Caco-2 (cell line): ENCODE data around the gene PHEX. TPM values are rescaled to one million over a fixed set of nuclear protein-coding genes. Genes with fewer than 3 reads are reported as not detected.
A peak's percentile ranks its signal among the peaks of the same experiment; 100 is the strongest.

Experiments used
- BruUV-seq: library from RNA; stranded (reverse); fragments of 400-500 nt; replicated peaks from 2 replicates; lab custom pipeline; 2021; lab: Mats Ljungman, UMichigan
- CTCF ChIA-PET: fragments of 300-600 bp; sonication (Branson Sonifier 250); formaldehyde crosslinking; loops from one replicate; lab custom pipeline; 2022; ENCODE audit warnings: antibody characterized with exemption; lab: Charles Lee
- POLR2A ChIA-PET: fragments of 300-600 bp; sonication (Branson Sonifier 250); formaldehyde crosslinking; loops from one replicate; lab custom pipeline; 2022; ENCODE audit warnings: antibody characterized with exemption; lab: Charles Lee
- DNase-seq, 2 experiments: peaks; one replicate each; pipeline versions ENCODE4 v3.0.0 to v3.0.0-alpha.2; 2020 to 2022
- H3K27me3 ChIP-seq: replicated peaks from 2 replicates; pipeline ENCODE4 v1.6.0; 2011; ENCODE audit warnings: low read length; ENCODE audit not compliant: control insufficient read depth, insufficient read depth
- H3K36me3 ChIP-seq: 2 replicates; pipeline ENCODE4 v1.5.1; 2011; ENCODE audit warnings: low read length; ENCODE audit not compliant: control insufficient read depth, insufficient read depth
- H3K4me1 ChIP-seq: fragments of 250-450 bp; sonication (Bioruptor Pico); 2 replicates; pipeline ENCODE4 v1.5.1; 2020; ENCODE audit warnings: mild to moderate bottlenecking
- H3K4me3 ChIP-seq: 2 replicates; pipeline ENCODE4 v1.5.1; 2011; ENCODE audit warnings: low read depth, mild to moderate bottlenecking, control low read depth, low read length
- H3K9me3 ChIP-seq: fragments of 250-450 bp; sonication (Bioruptor Pico); 2 replicates; pipeline ENCODE4 v1.5.1; 2020; ENCODE audit warnings: mild to moderate bottlenecking, moderate library complexity
- H3K27ac Mint-ChIP-seq: one replicate; pipeline ENCODE4 v1.8.0; 2022; ENCODE audit warnings: mixed read lengths; ENCODE audit not compliant: unreplicated experiment
- H3K27me3 Mint-ChIP-seq: one replicate; pipeline ENCODE4 v1.8.0; 2022; ENCODE audit warnings: mixed read lengths; ENCODE audit not compliant: insufficient read depth, unreplicated experiment
- H3K36me3 Mint-ChIP-seq: one replicate; pipeline ENCODE4 v1.8.0; 2022; ENCODE audit warnings: mild to moderate bottlenecking, mixed read lengths; ENCODE audit not compliant: insufficient read depth, unreplicated experiment
- H3K4me1 Mint-ChIP-seq: one replicate; pipeline ENCODE4 v1.8.0; 2022; ENCODE audit warnings: low read depth, mixed read lengths; ENCODE audit not compliant: unreplicated experiment
- H3K4me3 Mint-ChIP-seq: one replicate; pipeline ENCODE4 v1.8.0; 2022; ENCODE audit warnings: mild to moderate bottlenecking, moderate library complexity, mixed read lengths; ENCODE audit not compliant: unreplicated experiment
- H3K9me3 Mint-ChIP-seq: one replicate; pipeline ENCODE4 v1.8.0; 2022; ENCODE audit warnings: mixed read lengths; ENCODE audit not compliant: unreplicated experiment
- intact Hi-C: fragments of 100-400 bp; cut with micrococcal nuclease; formaldehyde crosslinking; loops from one replicate; pipeline ENCODE4 v1.10.0; 2022; ENCODE audit not compliant: unreplicated experiment
- total RNA-seq: library from RNA; stranded (reverse); gene quantifications from 2 replicates; pipeline ENCODE4 v1.2.3, GENCODE V29; 2022
- TF ChIP-seq, protein P1 (sequence below), 2 experiments: fragments of 200-600 bp in 1 of 2; IDR thresholded peaks; 1 replicate in 1 of 2; 2 replicates in 1 of 2; pipeline versions ENCODE4 v1.5.1 to v1.8.0; 2011 to 2022; ENCODE audit warnings: antibody characterized with exemption in 1 of 2, control low read depth in 1 of 2, inconsistent platforms in 1 of 2, low read depth in 1 of 2, low read length in 1 of 2, mild to moderate bottlenecking in 1 of 2, moderate library complexity in 1 of 2; ENCODE audit not compliant: insufficient read depth in 1 of 2, severe bottlenecking in 1 of 2, unreplicated experiment in 1 of 2

The PHEX gene
- total RNA-seq, 1 experiment from 2014 or later, result 0.75 TPM

- TF ChIP-seq, protein P1, sequence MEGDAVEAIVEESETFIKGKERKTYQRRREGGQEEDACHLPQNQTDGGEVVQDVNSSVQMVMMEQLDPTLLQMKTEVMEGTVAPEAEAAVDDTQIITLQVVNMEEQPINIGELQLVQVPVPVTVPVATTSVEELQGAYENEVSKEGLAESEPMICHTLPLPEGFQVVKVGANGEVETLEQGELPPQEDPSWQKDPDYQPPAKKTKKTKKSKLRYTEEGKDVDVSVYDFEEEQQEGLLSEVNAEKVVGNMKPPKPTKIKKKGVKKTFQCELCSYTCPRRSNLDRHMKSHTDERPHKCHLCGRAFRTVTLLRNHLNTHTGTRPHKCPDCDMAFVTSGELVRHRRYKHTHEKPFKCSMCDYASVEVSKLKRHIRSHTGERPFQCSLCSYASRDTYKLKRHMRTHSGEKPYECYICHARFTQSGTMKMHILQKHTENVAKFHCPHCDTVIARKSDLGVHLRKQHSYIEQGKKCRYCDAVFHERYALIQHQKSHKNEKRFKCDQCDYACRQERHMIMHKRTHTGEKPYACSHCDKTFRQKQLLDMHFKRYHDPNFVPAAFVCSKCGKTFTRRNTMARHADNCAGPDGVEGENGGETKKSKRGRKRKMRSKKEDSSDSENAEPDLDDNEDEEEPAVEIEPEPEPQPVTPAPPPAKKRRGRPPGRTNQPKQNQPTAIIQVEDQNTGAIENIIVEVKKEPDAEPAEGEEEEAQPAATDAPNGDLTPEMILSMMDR (IDR thresholded peaks at IDR 0.05; ENCODE audit: insufficient read depth in 1 of 2, low read depth in 1 of 2, low read length in 1 of 2, severe bottlenecking in 1 of 2, unreplicated experiment in 1 of 2), result no peak
- Mint-ChIP-seq H3K4me3 (no peak overlapping the region), H3K27me3 (no peaks in the 10 kb centered on the region), H3K4me1 (no peaks in the 10 kb centered on the region), H3K36me3 (no peaks in the 10 kb centered on the region), H3K9me3 (no peaks in the 10 kb centered on the region), H3K27ac (no peak overlapping the region)
- H3K4me1 ChIP-seq, result no peaks in the 10 kb centered on the region
- POLR2A ChIA-PET, result no interaction called here
- intact Hi-C loops, result no loop called here
- H3K4me3 ChIP-seq, result no peak overlapping the region
- no peaks in the 10 kb centered on the region for H3K36me3 ChIP-seq
- no peaks in the 10 kb centered on the region for H3K9me3 ChIP-seq
- no TSS peak for BruUV-seq
- H3K27me3 ChIP-seq, result no peaks in the 10 kb centered on the region
- CTCF ChIA-PET, result no interaction called here
- no peak for DNase-seq
Observed at GRCh38 chrX:22069586-22069985, 37.5 kb downstream of the PHEX start.

GRCh38 chrX:22073928-22074327 lies 41.8 kb downstream of the PHEX start:
- Mint-ChIP-seq H3K27me3 (no peaks in the 10 kb centered on the region), H3K4me3 (no peak overlapping the region), H3K27ac (no peak overlapping the region), H3K4me1 (no peaks in the 10 kb centered on the region), H3K36me3 (no peaks in the 10 kb centered on the region), H3K9me3 (no peaks in the 10 kb centered on the region)
- no peaks in the 10 kb centered on the region for H3K27me3 ChIP-seq
- TF ChIP-seq, protein P1 (IDR thresholded peaks at IDR 0.05; ENCODE audit: insufficient read depth in 1 of 2, low read depth in 1 of 2, low read length in 1 of 2, severe bottlenecking in 1 of 2, unreplicated experiment in 1 of 2), result no peak
- H3K4me1 ChIP-seq, result no peaks in the 10 kb centered on the region
- no peaks in the 10 kb centered on the region for H3K9me3 ChIP-seq
- DNase-seq, result peak; percentile 10 to 32
- H3K4me3 ChIP-seq, result no peak overlapping the region
- intact Hi-C loops, result loop anchor here (10.0 kb wide), 1 partner anchor 89 kb away; no protein-coding TSS in a partner anchor
- POLR2A ChIA-PET, result no interaction called here
- CTCF ChIA-PET, result no interaction called here
- BruUV-seq, result no TSS peak
- no peaks in the 10 kb centered on the region for H3K36me3 ChIP-seq

- no peak overlapping the region for H3K4me3 Mint-ChIP-seq
Observed at GRCh38 chrX:22078117-22078516, 46.0 kb downstream of the PHEX start.

More at GRCh38 chrX:22078117-22078516, 46.0 kb downstream of the PHEX start:
- Mint-ChIP-seq H3K27ac (no peak overlapping the region), H3K36me3 (no peaks in the 10 kb centered on the region), H3K27me3 (no peaks in the 10 kb centered on the region), H3K4me1 (peaks cover 7% of the 10 kb centered on the region), H3K9me3 (no peaks in the 10 kb centered on the region)
- no peaks in the 10 kb centered on the region for H3K4me1 ChIP-seq
- no peaks in the 10 kb centered on the region for H3K36me3 ChIP-seq
- H3K9me3 ChIP-seq, result no peaks in the 10 kb centered on the region
- DNase-seq, result no peak
- BruUV-seq, result no TSS peak
- ChIA-PET CTCF (no interaction called here), POLR2A (no interaction called here)
- TF ChIP-seq, protein P1 (IDR thresholded peaks at IDR 0.05; ENCODE audit: insufficient read depth in 1 of 2, low read depth in 1 of 2, low read length in 1 of 2, severe bottlenecking in 1 of 2, unreplicated experiment in 1 of 2), result no peak
- no peak overlapping the region for H3K4me3 ChIP-seq
- no peaks in the 10 kb centered on the region for H3K27me3 ChIP-seq
- intact Hi-C loops, result loop anchor here (10.0 kb wide), 1 partner anchor 93 kb away; no protein-coding TSS in a partner anchor
